GM21786 (cell line): ENCODE results near the gene ACOT9.
"Not testable (repeated sequence)": the region's sequence is repeated elsewhere in the genome, so short reads cannot be mapped to it uniquely, and the experiment has no call there.

ENCODE experiments used
- ATAC-seq: cut with Tn5 transposase; IDR thresholded peaks from one replicate; pipeline ENCODE4 v1.9.1; 2021; ENCODE audit not compliant: unreplicated experiment

Gene ACOT9

GRCh38 chrX:23742697-23743622 lies at the start of gene ACOT9:
Gene ACOT9 (minus strand): TSS chrX:23743276. CDS start chrX:23743144, 132 bp downstream.
- peak; percentile 91 for ATAC-seq

- ATAC-seq = no peak
Measured at GRCh38 chrX:23790155-23790497, 47.0 kb upstream of the ACOT9 start.

- no peak for ATAC-seq
Measured at GRCh38 chrX:23789386-23790154, 46.5 kb upstream of the ACOT9 start.

GRCh38 chrX:23788946-23789345 lies 45.9 kb upstream of the ACOT9 start:
- ATAC-seq = no peak

GRCh38 chrX:23788521-23788920 lies 45.4 kb upstream of the ACOT9 start:
- ATAC-seq = peak; percentile 59

- no peak for ATAC-seq
Measured at GRCh38 chrX:23787745-23788118, 44.7 kb upstream of the ACOT9 start.

- no peak for ATAC-seq
Measured at GRCh38 chrX:23786268-23786815, 43.3 kb upstream of the ACOT9 start.

- no peak for ATAC-seq
Measured at GRCh38 chrX:23785580-23785979, 42.5 kb upstream of the ACOT9 start.

- no peak for ATAC-seq
Measured at GRCh38 chrX:23784470-23785331, 41.6 kb upstream of the ACOT9 start.

- ATAC-seq = no peak
Measured at GRCh38 chrX:23783589-23784469, 40.8 kb upstream of the ACOT9 start.

GRCh38 chrX:23782863-23783588 lies 40.0 kb upstream of the ACOT9 start, which contains the start of gene SAT1:
Gene SAT1 (plus strand): TSS chrX:23783173. CDS start chrX:23783352, 179 bp downstream.
- ATAC-seq = peak; percentile 75

GRCh38 chrX:23782455-23782854 lies 39.4 kb upstream of the ACOT9 start:
- ATAC-seq = no peak

GRCh38 chrX:23779025-23779424 lies 35.9 kb upstream of the ACOT9 start:
- no peak for ATAC-seq

- no peak for ATAC-seq
Measured at GRCh38 chrX:23776363-23776762, 33.3 kb upstream of the ACOT9 start.

- ATAC-seq = peak; percentile 85
Measured at GRCh38 chrX:23773601-23774175, 30.6 kb upstream of the ACOT9 start.

- not testable (repeated sequence) for ATAC-seq
Measured at GRCh38 chrX:23771086-23771485, 28.0 kb upstream of the ACOT9 start.

GRCh38 chrX:23770142-23770541 lies 27.1 kb upstream of the ACOT9 start:
- ATAC-seq = no peak

GRCh38 chrX:23766650-23767551 lies 23.8 kb upstream of the ACOT9 start:
- ATAC-seq = no peak
